SIG-M5 treated with dmso at 0.1 percent for 504 hours (cell line): ENCODE measurements around the gene GPR42.

Source experiments
- DNase-seq: peaks from one replicate; lab custom pipeline; 2025; ENCODE audit not compliant: unreplicated experiment; lab: John Stamatoyannopoulos, UW

The GPR42 gene

GRCh38 chr19:35417713-35418534 lies 47.1 kb downstream of the GPR42 start:
- DNase-seq: no peak

GRCh38 chr19:35419046-35419445 lies 48.2 kb downstream of the GPR42 start:
- no peak for DNase-seq

- no peak for DNase-seq
Measured at GRCh38 chr19:35419805-35420204, 48.9 kb downstream of the GPR42 start.

GRCh38 chr19:35421362-35421761 lies 50.5 kb downstream of the GPR42 start:
- DNase-seq: no peak
